Amniotic epithelial cell (primary cell): ENCODE measurements around the gene NFKBIB.
"Not testable (repeated sequence)": the region's sequence is repeated elsewhere in the genome, so short reads cannot be mapped to it uniquely, and the experiment has no call there.

ENCODE experiments used
- DNase-seq: peaks from one replicate; pipeline ENCODE4 v3.0.0-alpha.2; 2010; ENCODE audit warnings: low read depth

NFKBIB gene

GRCh38 chr19:38875656-38876395 is 23.9 kb upstream of the NFKBIB start:
- DNase-seq, result no peak

DNA sequence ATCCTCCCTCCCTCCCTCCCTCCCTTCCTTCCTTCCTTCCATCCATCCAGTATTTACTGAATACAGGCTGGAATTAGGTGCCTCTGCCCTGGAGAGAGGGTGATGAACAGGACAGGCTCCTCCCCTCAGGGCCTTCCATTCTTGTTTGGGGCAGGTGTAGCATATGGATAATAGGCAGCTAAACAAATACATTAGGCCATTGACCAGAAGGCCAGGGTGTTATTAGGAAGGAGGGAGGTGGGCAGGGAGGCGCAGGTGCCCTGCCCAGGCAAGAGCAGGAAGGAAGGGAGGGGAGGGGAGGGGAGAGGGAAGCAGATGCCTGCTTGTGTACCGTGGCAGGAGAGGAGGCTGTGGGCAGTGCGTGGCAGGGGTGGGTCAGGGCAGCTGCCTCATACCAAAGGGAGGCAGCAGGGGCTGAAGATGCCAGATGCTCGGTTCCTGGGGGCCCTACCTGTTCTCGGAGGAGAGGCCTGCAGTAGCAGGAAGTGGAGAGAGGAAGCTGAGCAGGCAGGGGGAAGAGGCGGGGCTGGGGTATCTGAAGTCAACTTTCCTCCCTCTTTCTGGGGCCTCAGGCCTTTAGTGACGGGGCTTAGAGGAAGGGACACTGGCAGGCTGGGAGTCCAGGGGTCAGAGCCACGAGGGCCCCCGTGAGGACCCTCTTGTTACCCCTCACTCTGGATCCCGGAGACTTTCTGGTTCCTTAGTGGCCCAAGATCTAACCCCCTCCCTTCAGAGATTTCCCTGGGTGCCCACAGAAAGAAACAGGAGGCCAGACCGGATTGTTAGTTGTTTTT is 21.8 kb upstream of the NFKBIB start, which contains the start of gene RINL:
Gene RINL, minus strand, starts transcription at position 495 of the 794 bp plus-strand sequence. CDS start 1,533 bp downstream, outside the sequence.
- DNase-seq, result no peak

DNA sequence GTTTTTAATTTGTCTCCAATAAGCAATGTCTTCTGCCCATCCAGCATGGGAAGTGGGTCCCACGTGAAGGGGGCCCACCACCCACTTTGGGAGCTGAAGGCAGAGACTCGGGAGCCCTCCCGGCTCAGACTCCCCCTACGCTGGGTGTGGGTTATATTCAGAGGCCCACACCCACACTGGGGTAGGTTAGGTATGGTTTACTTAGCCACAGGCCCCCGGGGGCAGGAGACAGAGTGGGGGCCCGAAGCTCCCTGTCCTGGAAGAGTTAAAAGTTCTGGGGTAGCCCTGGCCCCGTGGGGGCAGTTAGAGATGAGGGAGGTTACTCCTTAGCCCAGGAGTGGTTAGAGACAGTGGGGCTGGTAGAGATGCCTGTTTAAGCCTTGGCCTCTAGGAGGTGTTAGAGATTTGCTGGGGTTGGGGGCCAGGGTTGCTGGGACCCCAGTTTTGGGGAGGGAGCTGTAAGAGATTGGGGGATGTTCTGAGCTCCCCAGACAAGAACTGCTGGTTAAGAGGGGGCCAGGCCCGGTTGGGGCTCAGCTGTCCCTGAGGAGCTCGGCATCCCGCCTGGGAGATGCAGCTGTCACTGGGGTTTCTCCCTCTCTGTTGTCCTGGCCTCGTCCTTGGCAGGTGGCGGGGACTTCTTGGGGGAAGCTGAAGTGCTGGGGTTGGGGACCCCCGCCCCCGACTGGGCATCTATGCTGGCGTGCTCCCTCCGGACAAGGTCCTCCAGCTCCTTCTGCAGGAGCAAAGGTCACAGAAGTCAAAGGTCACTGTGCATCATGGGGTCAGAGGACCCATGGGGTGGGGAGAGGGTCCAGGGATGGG is 21.0 kb upstream of the NFKBIB start:
- no peak for DNase-seq

GRCh38 chr19:38879400-38879751 is 20.4 kb upstream of the NFKBIB start:
- no peak for DNase-seq

DNA sequence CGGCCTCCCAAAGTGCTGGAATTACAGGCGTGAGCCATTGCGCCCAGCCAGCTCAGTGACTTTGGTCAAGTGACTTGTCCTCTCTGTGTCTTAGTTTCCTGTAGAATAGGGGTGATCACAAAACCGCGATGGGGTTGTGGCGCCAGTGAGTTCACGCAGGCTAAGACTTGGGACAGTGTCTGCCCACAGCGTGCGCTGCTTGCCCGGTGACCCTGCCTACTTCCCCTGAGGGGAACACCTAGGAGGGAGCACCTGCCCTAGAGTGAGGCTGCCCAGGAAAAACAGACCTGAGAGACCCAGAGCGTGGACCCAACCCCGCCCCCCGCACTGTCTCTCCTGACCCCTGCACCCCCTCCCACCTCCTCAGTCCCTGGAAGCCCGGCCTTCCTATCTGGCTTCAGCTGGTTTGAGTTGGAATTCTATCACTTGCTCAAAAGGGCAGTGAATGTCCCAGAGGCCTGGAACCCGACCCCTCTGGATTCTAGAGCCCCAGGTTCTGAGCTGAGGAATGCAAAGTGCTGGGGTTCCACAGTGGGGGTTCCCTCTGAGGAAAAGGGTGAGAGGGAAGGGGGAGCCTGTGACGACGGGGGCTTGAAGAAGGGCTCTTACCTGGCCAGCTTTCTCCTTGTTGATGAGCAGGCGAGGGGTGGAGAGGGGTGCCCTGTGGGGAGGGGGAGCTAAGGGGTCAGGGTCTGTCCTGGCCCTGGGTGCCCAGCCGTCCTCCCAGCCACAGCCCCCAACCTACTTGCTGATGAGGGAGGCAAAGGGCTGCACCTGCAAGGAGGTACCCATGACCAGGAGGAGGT is 19.5 kb upstream of the NFKBIB start:
- no peak for DNase-seq

GRCh38 chr19:38880882-38881609 is 18.7 kb upstream of the NFKBIB start:
- no peak for DNase-seq

DNA sequence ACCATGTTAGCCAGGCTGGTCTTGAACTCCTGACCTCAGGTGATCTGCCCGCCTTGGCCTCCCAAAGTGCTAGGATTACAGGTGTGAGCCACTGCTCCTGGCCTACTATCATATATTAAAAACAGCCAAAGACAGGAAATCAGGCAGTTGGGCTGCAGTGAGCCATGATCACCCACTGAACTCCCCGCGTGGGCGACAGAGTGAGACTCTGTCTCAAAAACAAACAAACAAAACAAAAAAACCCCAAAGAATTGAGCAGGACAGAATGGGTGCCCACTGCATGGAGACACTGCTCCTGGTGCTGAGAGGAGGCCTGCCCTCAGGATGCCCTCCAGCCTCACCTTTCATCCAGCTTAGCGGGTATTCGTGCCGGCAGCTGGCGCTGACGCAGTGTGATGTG is 16.5 kb upstream of the NFKBIB start:
- DNase-seq, result no peak

GRCh38 chr19:38884691-38885090 is 15.1 kb upstream of the NFKBIB start:
- not testable (repeated sequence) for DNase-seq

DNA sequence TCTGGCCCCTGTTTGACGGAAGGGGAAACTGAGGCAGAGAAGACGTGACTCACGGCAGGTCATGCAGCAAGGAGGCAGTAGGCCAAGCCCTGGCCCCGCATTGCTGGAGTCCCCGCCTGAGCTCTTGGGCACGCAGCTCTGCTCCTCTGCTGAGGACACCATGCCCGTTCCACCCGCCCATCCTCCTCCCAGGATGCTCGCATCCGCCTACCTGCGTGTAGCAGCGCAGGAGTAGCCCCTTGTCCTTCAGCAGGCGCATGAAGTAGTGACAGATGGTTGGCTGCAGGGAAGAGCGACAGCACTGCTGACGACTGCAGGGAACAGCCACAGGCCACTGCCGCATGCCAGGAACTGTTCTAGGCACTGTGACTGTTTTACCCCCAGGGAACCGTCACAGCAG is 10.9 kb upstream of the NFKBIB start:
- no peak for DNase-seq

GRCh38 chr19:38889803-38890202 is 10.0 kb upstream of the NFKBIB start:
- DNase-seq, result no peak

DNA sequence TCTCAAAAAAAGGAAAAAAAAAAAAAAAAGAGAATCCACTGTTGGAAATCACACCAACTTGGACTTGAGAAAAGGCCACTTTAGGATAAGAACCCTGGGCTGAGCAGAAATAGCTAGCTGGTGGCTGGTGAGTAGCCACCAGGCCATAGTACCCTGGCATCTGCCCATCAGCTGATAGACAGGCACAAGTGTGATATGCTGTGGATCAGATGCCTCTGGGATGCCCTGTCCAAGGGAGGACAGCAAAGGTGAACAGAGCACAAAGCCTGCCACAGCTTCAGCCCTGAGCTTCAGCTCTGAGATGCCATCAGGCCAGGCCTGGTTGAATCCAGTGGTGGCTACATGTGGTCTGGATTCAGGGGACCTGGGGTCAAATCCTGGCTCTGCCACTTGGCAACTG is 9.1 kb upstream of the NFKBIB start:
- no peak for DNase-seq

- no peak for DNase-seq
These were observed 8.0 kb upstream of the NFKBIB start for GRCh38 chr19:38891771-38892170.

- no peak for DNase-seq
These were observed 6.9 kb upstream of the NFKBIB start for GRCh38 chr19:38892841-38893240.

- no peak for DNase-seq
These were observed 6.4 kb upstream of the NFKBIB start for GRCh38 chr19:38893341-38893771.

DNA sequence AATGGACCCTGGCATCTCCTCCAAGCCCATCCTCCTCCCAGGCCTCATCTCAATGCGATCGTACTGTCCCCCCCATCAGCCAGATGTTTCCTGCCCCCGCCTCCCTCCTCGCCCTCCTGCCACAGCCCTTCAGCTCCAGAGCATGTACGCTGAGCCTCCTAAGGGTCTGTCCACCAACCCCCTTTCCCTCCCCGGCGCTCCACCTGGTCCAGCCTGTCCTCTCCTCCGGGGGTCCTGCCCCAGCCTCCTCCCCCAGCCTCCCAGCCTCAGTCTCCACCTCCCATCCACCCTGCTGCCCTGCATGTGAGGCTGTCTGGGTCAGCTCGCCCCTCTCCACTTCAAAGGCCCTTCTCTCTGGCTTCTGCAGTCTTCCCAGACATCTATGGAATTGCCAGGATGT is 4.8 kb upstream of the NFKBIB start:
- no peak for DNase-seq

- DNase-seq, result peak; percentile 20
These were observed 852 bp upstream of the NFKBIB start for GRCh38 chr19:38898788-38899446.

DNA sequence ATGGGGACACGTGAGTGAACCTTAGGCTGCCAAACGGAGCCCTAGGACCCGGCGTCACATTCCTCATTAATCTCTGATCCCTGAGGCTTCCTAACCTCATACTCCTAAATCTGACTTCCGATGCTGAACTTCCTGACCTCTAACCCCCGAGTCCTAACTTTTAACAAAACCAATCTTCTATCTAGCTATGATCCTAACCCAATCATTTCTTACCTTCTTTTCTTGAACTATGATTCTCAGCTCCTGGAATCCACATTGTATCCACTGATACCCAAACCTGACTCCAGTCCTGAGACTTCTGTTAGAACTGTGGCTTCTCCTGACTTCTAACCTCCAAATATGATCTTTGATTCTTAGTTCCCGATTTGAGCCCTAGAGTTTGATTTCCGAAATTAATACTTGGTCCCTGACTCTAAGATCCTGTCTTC is 447 bp downstream of the NFKBIB start:
- DNase-seq, result no peak

DNA sequence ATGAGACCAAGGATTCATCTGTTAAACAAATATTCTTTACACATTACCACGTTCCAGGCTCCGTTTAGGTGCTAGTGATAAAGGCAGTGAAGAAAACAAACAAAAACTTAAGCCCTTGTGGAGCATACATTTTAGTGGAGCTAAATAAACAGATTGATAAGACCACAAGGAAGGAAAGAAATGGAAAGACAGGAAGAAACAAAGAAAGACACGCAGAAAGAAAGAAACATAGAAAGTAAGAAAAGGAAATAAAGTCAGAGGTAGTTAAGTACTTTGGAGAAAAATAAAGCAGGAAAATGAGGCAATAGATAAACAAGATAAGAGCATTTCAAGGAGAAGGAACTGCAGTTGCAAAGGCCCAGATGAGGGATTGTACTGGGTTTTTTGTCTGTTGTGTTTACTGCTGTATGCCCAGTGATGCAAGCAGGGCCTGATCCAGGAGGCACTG is 998 bp downstream of the NFKBIB start:
- DNase-seq, result peak; percentile 60

DNA sequence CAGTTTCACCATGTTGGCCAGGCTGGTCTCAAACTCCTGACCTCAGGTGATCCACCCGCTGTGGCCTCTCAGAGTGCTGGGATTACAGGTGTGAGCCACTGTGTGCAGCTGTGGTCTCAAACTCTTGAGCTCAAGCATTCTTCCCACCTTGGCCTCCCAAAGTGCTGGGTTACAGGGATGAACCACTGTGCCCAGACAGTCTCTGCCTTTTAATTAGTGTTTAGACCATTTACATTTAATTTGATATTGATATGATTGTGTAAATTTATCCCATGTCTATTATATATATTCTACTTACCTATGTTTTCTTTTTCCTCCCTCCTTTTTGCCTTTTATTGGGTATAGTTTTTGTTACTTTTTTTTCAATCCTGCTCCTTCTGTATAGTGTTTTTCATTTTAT is 1.9 kb downstream of the NFKBIB start:
- DNase-seq, result no peak
